Esophagus squamous epithelium (tissue), 4 donors: ENCODE results near the gene TUBB1.

Experiments
- POLR2A ChIP-seq, 4 donors: fragments of 450-650 bp; IDR thresholded peaks; one replicate each; pipeline ENCODE4 v1.6.1; 2017; ENCODE audit warnings: antibody characterized with exemption in 4 of 4, mild to moderate bottlenecking in 4 of 4, moderate library complexity in 3 of 4
- TF ChIP-seq, protein P1 (sequence below), 6 experiments: fragments of 450-650 bp in 4 of 6; fragments of 200-600 bp in 2 of 6; sonication (generic) in 2 of 6; IDR thresholded peaks; one replicate each; pipeline ENCODE4 v1.5.1; 2016 to 2019; ENCODE audit warnings: antibody characterized with exemption in 6 of 6, mild to moderate bottlenecking in 4 of 6, moderate library complexity in 4 of 6

DNA sequence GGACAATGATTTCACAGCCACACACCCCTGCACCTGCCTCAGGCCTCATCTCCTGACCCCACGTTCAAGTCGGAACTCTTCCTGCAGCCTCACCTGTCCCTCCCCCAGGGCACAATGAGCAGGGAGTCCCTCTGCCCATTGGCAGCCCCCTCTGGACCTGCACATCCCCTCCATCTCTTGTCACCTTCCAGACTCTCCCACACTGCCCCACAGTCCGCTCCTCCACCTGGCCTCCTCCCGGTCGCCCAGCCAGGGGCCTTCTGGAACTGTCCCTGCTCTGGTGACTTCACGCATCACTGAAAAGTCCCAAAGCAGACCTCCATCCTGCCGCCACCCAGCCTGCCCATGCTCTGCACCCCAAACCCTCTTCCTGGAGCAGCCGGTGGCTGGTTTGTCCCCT, 16.8 kb upstream of the TUBB1 start:
- TF ChIP-seq POLR2A (IDR thresholded peaks at IDR 0.05) = no peak
- TF ChIP-seq, protein P1, sequence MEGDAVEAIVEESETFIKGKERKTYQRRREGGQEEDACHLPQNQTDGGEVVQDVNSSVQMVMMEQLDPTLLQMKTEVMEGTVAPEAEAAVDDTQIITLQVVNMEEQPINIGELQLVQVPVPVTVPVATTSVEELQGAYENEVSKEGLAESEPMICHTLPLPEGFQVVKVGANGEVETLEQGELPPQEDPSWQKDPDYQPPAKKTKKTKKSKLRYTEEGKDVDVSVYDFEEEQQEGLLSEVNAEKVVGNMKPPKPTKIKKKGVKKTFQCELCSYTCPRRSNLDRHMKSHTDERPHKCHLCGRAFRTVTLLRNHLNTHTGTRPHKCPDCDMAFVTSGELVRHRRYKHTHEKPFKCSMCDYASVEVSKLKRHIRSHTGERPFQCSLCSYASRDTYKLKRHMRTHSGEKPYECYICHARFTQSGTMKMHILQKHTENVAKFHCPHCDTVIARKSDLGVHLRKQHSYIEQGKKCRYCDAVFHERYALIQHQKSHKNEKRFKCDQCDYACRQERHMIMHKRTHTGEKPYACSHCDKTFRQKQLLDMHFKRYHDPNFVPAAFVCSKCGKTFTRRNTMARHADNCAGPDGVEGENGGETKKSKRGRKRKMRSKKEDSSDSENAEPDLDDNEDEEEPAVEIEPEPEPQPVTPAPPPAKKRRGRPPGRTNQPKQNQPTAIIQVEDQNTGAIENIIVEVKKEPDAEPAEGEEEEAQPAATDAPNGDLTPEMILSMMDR (IDR thresholded peaks at IDR 0.05) = no peak
